AG04449 (cell line): Measurements from ENCODE around the gene ZNF407.

Experiments used
- CTCF ChIA-PET: fragments of 350-600 bp; formaldehyde crosslinking; extraction: SDS; loops from one replicate; lab custom pipeline; 2021; ENCODE audit warnings: antibody characterized with exemption; lab: Yijun Ruan, JAX
- POLR2A ChIA-PET: fragments of 400-600, 350-600 bp; formaldehyde crosslinking; extraction: SDS; loops from one replicate; lab custom pipeline; 2020; ENCODE audit warnings: antibody characterized with exemption, inconsistent platforms; lab: Yijun Ruan, JAX
- DNase-seq: peaks from one replicate; pipeline ENCODE4 v3.0.0-alpha.2; 2010; ENCODE audit warnings: low read depth, low spot score
- H3K4me3 ChIP-seq: 2 replicates; pipeline ENCODE4 v1.5.1; 2011; ENCODE audit warnings: low read depth, mild to moderate bottlenecking, control low read depth, low read length
- TF ChIP-seq, protein P1 (sequence below): IDR thresholded peaks from one replicate; pipeline ENCODE4 v1.5.1; 2011; ENCODE audit warnings: mild to moderate bottlenecking, moderate library complexity, low read length, control low read depth, inconsistent platforms; ENCODE audit not compliant: insufficient read depth; ENCODE audit errors: missing control alignments

ZNF407 gene

DNA sequence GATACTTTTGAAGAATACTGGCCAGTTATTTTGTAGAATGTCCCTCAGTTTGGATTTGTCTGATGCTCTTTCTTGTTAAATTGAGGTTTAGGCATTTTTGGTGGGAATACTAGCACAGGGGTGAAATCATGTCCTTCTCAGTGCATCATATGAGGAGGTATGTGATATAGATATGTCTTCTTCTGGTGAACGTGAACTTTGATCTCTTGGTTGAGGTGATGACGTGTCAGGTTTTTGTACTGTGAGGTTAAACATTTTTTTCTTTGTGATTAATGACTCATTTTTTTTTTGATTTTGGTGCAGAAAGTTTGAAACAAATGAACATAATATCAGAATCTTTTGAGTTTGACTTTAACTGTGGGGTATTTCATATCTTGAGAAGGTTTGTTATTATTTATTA is 11.0 kb downstream of the ZNF407 start:
- CTCF ChIA-PET: interaction anchor here (0.6 kb wide), 1 partner anchor 10 kb away, joined by 3 read pairs; no protein-coding TSS in a partner anchor
- H3K4me3 ChIP-seq: no peak overlapping the region
- POLR2A ChIA-PET: no interaction called here

GRCh38 chr18:74609535-74609934 is 11.9 kb downstream of the ZNF407 start:
- H3K4me3 ChIP-seq: no peak overlapping the region
- POLR2A ChIA-PET: no interaction called here
- no peak for DNase-seq
- CTCF ChIA-PET: interaction anchor here (0.6 kb wide), 1 partner anchor 9 kb away, joined by 3 read pairs; no protein-coding TSS in a partner anchor
- TF ChIP-seq, protein P1, sequence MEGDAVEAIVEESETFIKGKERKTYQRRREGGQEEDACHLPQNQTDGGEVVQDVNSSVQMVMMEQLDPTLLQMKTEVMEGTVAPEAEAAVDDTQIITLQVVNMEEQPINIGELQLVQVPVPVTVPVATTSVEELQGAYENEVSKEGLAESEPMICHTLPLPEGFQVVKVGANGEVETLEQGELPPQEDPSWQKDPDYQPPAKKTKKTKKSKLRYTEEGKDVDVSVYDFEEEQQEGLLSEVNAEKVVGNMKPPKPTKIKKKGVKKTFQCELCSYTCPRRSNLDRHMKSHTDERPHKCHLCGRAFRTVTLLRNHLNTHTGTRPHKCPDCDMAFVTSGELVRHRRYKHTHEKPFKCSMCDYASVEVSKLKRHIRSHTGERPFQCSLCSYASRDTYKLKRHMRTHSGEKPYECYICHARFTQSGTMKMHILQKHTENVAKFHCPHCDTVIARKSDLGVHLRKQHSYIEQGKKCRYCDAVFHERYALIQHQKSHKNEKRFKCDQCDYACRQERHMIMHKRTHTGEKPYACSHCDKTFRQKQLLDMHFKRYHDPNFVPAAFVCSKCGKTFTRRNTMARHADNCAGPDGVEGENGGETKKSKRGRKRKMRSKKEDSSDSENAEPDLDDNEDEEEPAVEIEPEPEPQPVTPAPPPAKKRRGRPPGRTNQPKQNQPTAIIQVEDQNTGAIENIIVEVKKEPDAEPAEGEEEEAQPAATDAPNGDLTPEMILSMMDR: no peak

More for the DNA sequence above, 11.0 kb downstream of the ZNF407 start:
- TF ChIP-seq, protein P1: no peak
- DNase-seq: no peak

DNA sequence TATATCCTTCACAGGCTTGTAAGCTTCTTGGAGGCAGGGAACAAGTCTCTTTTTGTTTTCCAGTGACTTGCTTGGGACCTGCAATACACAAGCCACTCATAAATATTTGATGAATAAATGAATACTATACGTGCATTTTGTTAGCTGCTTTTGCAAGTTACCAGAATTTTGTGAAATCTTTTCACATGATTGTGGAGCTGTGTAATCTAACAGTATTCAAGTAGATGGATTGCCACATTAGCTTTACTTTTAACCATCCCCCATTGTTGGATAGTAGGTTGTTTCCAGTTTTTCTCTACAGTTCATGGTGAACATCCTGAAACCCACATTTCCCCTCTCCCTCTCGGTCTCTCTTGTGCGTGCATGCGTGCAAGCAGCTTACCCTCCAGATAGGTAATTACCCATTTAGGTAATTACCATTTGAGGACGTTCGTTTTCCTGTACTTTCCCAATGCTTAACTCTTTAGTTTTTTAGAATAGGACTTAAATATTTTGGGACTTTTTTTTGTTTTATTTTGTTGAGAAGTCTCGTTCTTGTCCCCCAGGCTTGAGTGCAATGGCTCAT is 12.5 kb downstream of the ZNF407 start:
- ChIA-PET CTCF (no interaction called here), POLR2A (no interaction called here)
- no peak overlapping the region for H3K4me3 ChIP-seq
- TF ChIP-seq, protein P1: no peak
- DNase-seq: no peak

DNA sequence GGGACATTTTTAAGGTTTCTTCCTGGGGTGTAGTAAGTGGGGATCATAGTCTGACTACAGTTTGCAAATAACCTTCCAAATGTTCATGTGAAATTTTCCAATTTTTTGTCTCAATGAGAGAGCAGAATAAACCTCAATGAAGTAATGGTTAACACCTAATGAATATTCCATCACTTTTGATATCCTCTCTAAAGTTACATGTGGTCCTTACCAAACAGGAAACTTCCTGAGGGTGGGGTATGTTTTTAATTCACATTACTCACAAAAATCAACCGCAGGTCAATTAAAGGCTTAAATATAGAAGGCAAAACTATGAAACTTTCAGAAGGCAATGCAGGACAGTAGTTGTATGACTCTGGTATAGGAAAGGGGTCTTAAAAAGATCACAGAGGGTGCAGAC is 13.2 kb downstream of the ZNF407 start:
- ChIA-PET CTCF (no interaction called here), POLR2A (no interaction called here)
- no peak for DNase-seq
- TF ChIP-seq, protein P1: no peak
- H3K4me3 ChIP-seq: no peak overlapping the region

- no peak for DNase-seq
- no peak overlapping the region for H3K4me3 ChIP-seq
- CTCF ChIA-PET: no interaction called here
- POLR2A ChIA-PET: no interaction called here
- TF ChIP-seq, protein P1: no peak
Observed at GRCh38 chr18:74611765-74612164, 14.1 kb downstream of the ZNF407 start.

DNA sequence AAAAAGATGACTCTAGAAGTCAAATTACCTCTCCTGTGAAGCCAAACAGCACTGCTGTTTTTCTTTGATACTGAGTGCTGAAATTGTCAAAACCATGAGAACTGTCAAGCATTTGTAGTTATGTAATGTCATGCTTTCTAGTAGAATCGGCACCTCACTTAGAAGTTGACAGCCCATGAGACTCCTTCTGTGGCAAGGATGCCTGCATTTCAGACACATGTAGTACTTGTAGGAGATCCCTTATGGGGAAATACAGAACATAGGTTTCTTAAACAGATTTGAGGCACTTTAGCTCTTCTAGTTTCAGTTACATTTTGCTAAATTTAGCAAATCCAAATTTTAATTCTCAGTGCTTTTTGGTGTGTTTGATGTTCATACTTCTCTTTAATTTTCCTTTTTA is 15.7 kb downstream of the ZNF407 start:
- POLR2A ChIA-PET: no interaction called here
- no peak for DNase-seq
- CTCF ChIA-PET: no interaction called here
- TF ChIP-seq, protein P1: no peak
- no peak overlapping the region for H3K4me3 ChIP-seq
